H1 (cell line): ENCODE data around the gene ALDH7A1.

ENCODE experiments used
- CTCF ChIP-seq, 3 experiments: IDR thresholded peaks; 1 replicate in 2 of 3; 2 replicates in 1 of 3; pipeline versions ENCODE4 v1.5.1 to v1.6.1; 2011; ENCODE audit warnings: low read length in 3 of 3, mild to moderate bottlenecking in 3 of 3, inconsistent platforms in 2 of 3, low read depth in 1 of 3, moderate library complexity in 1 of 3; ENCODE audit not compliant: insufficient read depth in 1 of 3; ENCODE audit errors: control extremely low read depth in 1 of 3
- EZH2 ChIP-seq: fragments of 200-600 bp; sonication (generic); IDR thresholded peaks from 2 replicates; pipeline ENCODE4 v1.7.1; 2012; ENCODE audit warnings: low read depth, mild to moderate bottlenecking, moderate library complexity, low read length, inconsistent platforms; ENCODE audit not compliant: severe bottlenecking
- KDM5A ChIP-seq: fragments of 200-600 bp; IDR thresholded peaks from 2 replicates; pipeline ENCODE4 v1.7.1; 2012; ENCODE audit warnings: mild to moderate bottlenecking, low read length, inconsistent platforms, mixed read lengths
- MAFK ChIP-seq: IDR thresholded peaks from 2 replicates; pipeline ENCODE4 v1.6.1; 2012; ENCODE audit warnings: low read depth, mild to moderate bottlenecking, improper control_type of control experiment, low read length
- NANOG ChIP-seq: IDR thresholded peaks from 2 replicates; pipeline ENCODE4 v1.6.1; 2011; ENCODE audit warnings: low read length, low read depth, mild to moderate bottlenecking, inconsistent platforms; ENCODE audit not compliant: insufficient read depth, poor library complexity, severe bottlenecking
- POLR2A ChIP-seq, 2 experiments: IDR thresholded peaks; 1 replicate in 1 of 2; 2 replicates in 1 of 2; pipeline ENCODE4 v1.6.1; 2011; ENCODE audit warnings: low read depth in 2 of 2, low read length in 2 of 2, mild to moderate bottlenecking in 2 of 2; ENCODE audit errors: control extremely low read depth in 1 of 2
- SIN3A ChIP-seq, 2 experiments: IDR thresholded peaks in 1 of 2; conservative IDR thresholded peaks in 1 of 2; 2 replicates each; pipeline ENCODE4 v1.6.1; 2011 to 2012; ENCODE audit warnings: low read length in 2 of 2, improper control_type of control experiment in 1 of 2, low read depth in 1 of 2, mild to moderate bottlenecking in 1 of 2
- SP1 ChIP-seq: IDR thresholded peaks from 2 replicates; pipeline ENCODE4 v1.6.1; 2011; ENCODE audit warnings: low read depth, low read length
- SUZ12 ChIP-seq: fragments of 200-600 bp; sonication (generic); IDR thresholded peaks from 2 replicates; pipeline ENCODE4 v1.6.1; 2012; ENCODE audit warnings: mild to moderate bottlenecking, inconsistent platforms, low read length, moderate library complexity, mixed read lengths
- YY1 ChIP-seq: IDR thresholded peaks from 2 replicates; pipeline ENCODE4 v1.6.1; 2011; ENCODE audit warnings: low read depth, mild to moderate bottlenecking, low read length

- TF ChIP-seq CTCF (IDR thresholded peaks at IDR 0.05; ENCODE audit: control extremely low read depth in 1 of 3, insufficient read depth in 1 of 3, low read depth in 1 of 3, low read length in 3 of 3) (no peak), NANOG (no peak), SUZ12 (no peak), EZH2 (no peak), SP1 (no peak), MAFK (no peak), POLR2A (IDR thresholded peaks at IDR 0.05; ENCODE audit: control extremely low read depth in 1 of 2, low read depth in 2 of 2, low read length in 2 of 2) (no peak), KDM5A (no peak), SIN3A (conservative IDR thresholded peaks at IDR 0.05 in 1 of 2, IDR thresholded peaks at IDR 0.05 in 1 of 2; ENCODE audit: low read depth in 1 of 2, low read length in 2 of 2) (no peak), YY1 (no peak)
Observed at GRCh38 chr5:126633552-126633951, 38.5 kb upstream of the ALDH7A1 start.
